ENCODE results near the gene C4orf51.
A peak's percentile ranks its signal among the peaks of the same experiment; 100 is the strongest.

Gene C4orf51

GRCh38 chr4:145719752-145720624 lies 40.0 kb downstream of the C4orf51 start:
- Histone ChIP-seq H3K4me1 (ENCODE audit: insufficient read depth, low read length) (no peaks in the 10 kb centered on the region), H3K4me2 (ENCODE audit: insufficient read depth, low read length) (no peak overlapping the region), H3K27me3 (ENCODE audit: insufficient read depth, low read length, poor library complexity) (peaks cover 3% of the 10 kb centered on the region), H3K9me3 (ENCODE audit: insufficient read depth, low read length, severe bottlenecking) (no peaks in the 10 kb centered on the region), H3K36me3 (ENCODE audit: insufficient read depth, low read length) (no peaks in the 10 kb centered on the region), H3K27ac (ENCODE audit: low read length) (no peak overlapping the region), H3K9ac (ENCODE audit: low read depth, low read length) (no peak overlapping the region), H2AFZ (ENCODE audit: low read depth, low read length) (no peak overlapping the region), H3K79me2 (ENCODE audit: insufficient read depth, low read length) (no peaks in the 10 kb centered on the region), H3K4me3 (ENCODE audit: low read depth in 1 of 2, low read length in 2 of 2) (no peak overlapping the region), H4K20me1 (ENCODE audit: insufficient read depth, low read length) (no peaks in the 10 kb centered on the region)
- no peak for TF ChIP-seq EZH2 (IDR thresholded peaks at IDR 0.05; ENCODE audit: borderline replicate concordance, low read depth, low read length, severe bottlenecking)
- TF ChIP-seq, protein P1, sequence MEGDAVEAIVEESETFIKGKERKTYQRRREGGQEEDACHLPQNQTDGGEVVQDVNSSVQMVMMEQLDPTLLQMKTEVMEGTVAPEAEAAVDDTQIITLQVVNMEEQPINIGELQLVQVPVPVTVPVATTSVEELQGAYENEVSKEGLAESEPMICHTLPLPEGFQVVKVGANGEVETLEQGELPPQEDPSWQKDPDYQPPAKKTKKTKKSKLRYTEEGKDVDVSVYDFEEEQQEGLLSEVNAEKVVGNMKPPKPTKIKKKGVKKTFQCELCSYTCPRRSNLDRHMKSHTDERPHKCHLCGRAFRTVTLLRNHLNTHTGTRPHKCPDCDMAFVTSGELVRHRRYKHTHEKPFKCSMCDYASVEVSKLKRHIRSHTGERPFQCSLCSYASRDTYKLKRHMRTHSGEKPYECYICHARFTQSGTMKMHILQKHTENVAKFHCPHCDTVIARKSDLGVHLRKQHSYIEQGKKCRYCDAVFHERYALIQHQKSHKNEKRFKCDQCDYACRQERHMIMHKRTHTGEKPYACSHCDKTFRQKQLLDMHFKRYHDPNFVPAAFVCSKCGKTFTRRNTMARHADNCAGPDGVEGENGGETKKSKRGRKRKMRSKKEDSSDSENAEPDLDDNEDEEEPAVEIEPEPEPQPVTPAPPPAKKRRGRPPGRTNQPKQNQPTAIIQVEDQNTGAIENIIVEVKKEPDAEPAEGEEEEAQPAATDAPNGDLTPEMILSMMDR (IDR thresholded peaks at IDR 0.05; ENCODE audit: borderline replicate concordance, extremely low read depth, low read length, poor library complexity, severe bottlenecking): no peak
- peak; percentile 11 for DNase-seq
- ATAC-seq (ENCODE audit: insufficient read depth, low read depth): peak; percentile 76

- DNase-seq: no peak
- H3K9me3 ChIP-seq (ENCODE audit: insufficient read depth, low read length, severe bottlenecking): no peaks in the 10 kb centered on the region
- H2AFZ ChIP-seq (ENCODE audit: low read depth, low read length): no peak overlapping the region
- no peaks in the 10 kb centered on the region for H3K4me1 ChIP-seq (ENCODE audit: insufficient read depth, low read length)
- no peak overlapping the region for H3K4me3 ChIP-seq (ENCODE audit: low read depth in 1 of 2, low read length in 2 of 2)
- no peaks in the 10 kb centered on the region for H4K20me1 ChIP-seq (ENCODE audit: insufficient read depth, low read length)
- peaks cover 3% of the 10 kb centered on the region for H3K27me3 ChIP-seq (ENCODE audit: insufficient read depth, low read length, poor library complexity)
- no peaks in the 10 kb centered on the region for H3K36me3 ChIP-seq (ENCODE audit: insufficient read depth, low read length)
- no peaks in the 10 kb centered on the region for H3K79me2 ChIP-seq (ENCODE audit: insufficient read depth, low read length)
- no peak overlapping the region for H3K4me2 ChIP-seq (ENCODE audit: insufficient read depth, low read length)
- no peak for ATAC-seq (ENCODE audit: insufficient read depth, low read depth)
- TF ChIP-seq, protein P1 (IDR thresholded peaks at IDR 0.05; ENCODE audit: borderline replicate concordance, extremely low read depth, low read length, poor library complexity, severe bottlenecking): no peak
- no peak for TF ChIP-seq EZH2 (IDR thresholded peaks at IDR 0.05; ENCODE audit: borderline replicate concordance, low read depth, low read length, severe bottlenecking)
- H3K9ac ChIP-seq (ENCODE audit: low read depth, low read length): no peak overlapping the region
- H3K27ac ChIP-seq (ENCODE audit: low read length): no peak overlapping the region
These were observed 40.7 kb downstream of the C4orf51 start for GRCh38 chr4:145720656-145721055.

DNA sequence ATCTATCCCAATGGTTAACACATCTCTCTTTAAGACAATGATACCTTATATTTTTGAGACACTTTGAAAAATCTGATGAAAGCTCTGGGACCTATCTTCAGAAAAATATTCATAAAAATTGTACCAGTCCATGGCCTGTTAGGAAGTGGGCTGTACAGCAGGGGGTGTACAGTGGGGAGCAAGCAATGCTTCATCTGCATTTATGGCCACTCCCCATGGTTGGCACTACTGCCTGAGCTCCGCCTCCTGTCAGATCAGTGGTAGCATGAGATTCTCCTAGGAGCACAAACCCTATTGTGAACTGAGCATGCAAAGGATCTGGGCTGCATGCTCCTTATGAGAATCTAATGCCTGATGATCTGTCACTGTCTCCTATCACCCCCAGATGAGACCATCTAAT lies 42.6 kb downstream of the C4orf51 start:
- DNase-seq: peak; percentile 13

More for the DNA sequence above, 42.6 kb downstream of the C4orf51 start:
- peak; percentile 53; the same call in 1 of the 3 replicates for ATAC-seq (ENCODE audit: insufficient read depth, low read depth)
- Histone ChIP-seq H3K27me3 (ENCODE audit: insufficient read depth, low read length, poor library complexity) (peaks cover 3% of the 10 kb centered on the region), H2AFZ (ENCODE audit: low read depth, low read length) (no peak overlapping the region), H3K27ac (ENCODE audit: low read length) (no peak overlapping the region), H4K20me1 (ENCODE audit: insufficient read depth, low read length) (no peaks in the 10 kb centered on the region), H3K4me2 (ENCODE audit: insufficient read depth, low read length) (no peak overlapping the region), H3K9me3 (ENCODE audit: insufficient read depth, low read length, severe bottlenecking) (no peaks in the 10 kb centered on the region), H3K4me3 (ENCODE audit: low read depth in 1 of 2, low read length in 2 of 2) (no peak overlapping the region), H3K79me2 (ENCODE audit: insufficient read depth, low read length) (no peaks in the 10 kb centered on the region), H3K36me3 (ENCODE audit: insufficient read depth, low read length) (no peaks in the 10 kb centered on the region), H3K4me1 (ENCODE audit: insufficient read depth, low read length) (no peaks in the 10 kb centered on the region), H3K9ac (ENCODE audit: low read depth, low read length) (no peak overlapping the region)
- TF ChIP-seq EZH2 (IDR thresholded peaks at IDR 0.05; ENCODE audit: borderline replicate concordance, low read depth, low read length, severe bottlenecking): no peak
- TF ChIP-seq, protein P1 (IDR thresholded peaks at IDR 0.05; ENCODE audit: borderline replicate concordance, extremely low read depth, low read length, poor library complexity, severe bottlenecking): no peak

All from DND-41 (cell line).